Suppressor macrophage (primary cell): ENCODE data around the gene OR6M1.
A peak's percentile ranks its signal among the peaks of the same experiment; 100 is the strongest.

Source experiments
- DNase-seq, 4 experiments: peaks; one replicate each; pipeline ENCODE4 v3.0.0-alpha.2; 2020 to 2022
- total RNA-seq, 17 experiments: gene quantifications; one replicate each; lab custom pipeline; 2026; ENCODE audit warnings: mixed read lengths in 6 of 17, inconsistent platforms in 3 of 17; lab: John Stamatoyannopoulos, UW

The OR6M1 gene, protein sequence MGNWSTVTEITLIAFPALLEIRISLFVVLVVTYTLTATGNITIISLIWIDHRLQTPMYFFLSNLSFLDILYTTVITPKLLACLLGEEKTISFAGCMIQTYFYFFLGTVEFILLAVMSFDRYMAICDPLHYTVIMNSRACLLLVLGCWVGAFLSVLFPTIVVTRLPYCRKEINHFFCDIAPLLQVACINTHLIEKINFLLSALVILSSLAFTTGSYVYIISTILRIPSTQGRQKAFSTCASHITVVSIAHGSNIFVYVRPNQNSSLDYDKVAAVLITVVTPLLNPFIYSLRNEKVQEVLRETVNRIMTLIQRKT
- 0 to 0.22 (median 0) reads per million in 17 experiments for total RNA-seq

GRCh38 chr11:123806249-123806648, at the start of gene OR6M1:
TSS of gene OR6M1 (minus strand) at chr11:123806349. CDS start at chr11:123806349, 0 bp downstream.
- no peak for DNase-seq

GRCh38 chr11:123853038-123853437, 46.9 kb upstream of the OR6M1 start:
- no peak for DNase-seq

DNA sequence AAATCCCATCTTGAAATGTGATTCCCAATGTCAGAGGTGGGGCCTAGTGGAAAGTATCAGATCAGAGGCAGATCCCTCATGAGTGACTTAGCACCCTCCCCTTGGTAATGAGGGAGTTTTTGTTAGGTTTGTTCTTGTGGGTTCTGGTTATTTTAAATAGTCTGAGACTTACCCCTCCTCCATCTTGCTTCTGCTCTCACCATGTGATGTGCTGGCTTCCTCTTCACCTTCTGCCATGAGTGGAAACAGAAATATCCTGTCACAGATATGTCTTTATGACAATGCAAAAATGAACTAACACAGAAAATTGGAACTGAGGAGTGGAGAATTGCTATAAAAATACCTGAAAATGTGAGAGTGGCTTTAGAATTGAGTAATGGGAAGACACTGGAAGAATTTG, 46.2 kb upstream of the OR6M1 start:
- DNase-seq: no peak

GRCh38 chr11:123851110-123851509, 45.0 kb upstream of the OR6M1 start:
- DNase-seq: no peak

GRCh38 chr11:123841174-123841573, 35.0 kb upstream of the OR6M1 start:
- DNase-seq: peak in 3 of 4 experiments; percentile 1 to 12 (median 2)

- DNase-seq: no peak
Observed at GRCh38 chr11:123839131-123839530, 33.0 kb upstream of the OR6M1 start.

GRCh38 chr11:123838659-123839058, 32.5 kb upstream of the OR6M1 start:
- DNase-seq: no peak

- no peak for DNase-seq
Observed at GRCh38 chr11:123838199-123838598, 32.0 kb upstream of the OR6M1 start.

GRCh38 chr11:123833095-123833494, 26.9 kb upstream of the OR6M1 start:
- no peak for DNase-seq

DNA sequence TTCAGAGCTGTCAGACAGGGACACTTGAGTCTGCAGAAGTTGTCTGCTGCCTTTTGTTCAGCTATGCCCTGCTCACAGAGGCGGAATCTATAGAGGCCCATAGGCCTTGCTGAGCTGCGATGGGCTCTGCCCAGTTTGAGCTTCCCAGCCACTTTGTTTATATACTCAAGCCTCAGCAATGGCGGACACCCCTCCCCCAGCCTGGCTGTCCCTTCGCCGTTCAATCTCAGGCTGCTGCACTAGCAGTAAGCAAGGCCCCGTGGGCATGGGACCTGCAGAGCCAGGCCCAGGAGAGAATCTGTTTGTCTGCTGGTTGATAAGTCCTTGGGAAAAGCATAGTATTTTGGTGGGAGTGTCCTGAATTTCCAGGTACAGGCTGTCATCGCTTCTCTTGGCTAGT, 23.6 kb upstream of the OR6M1 start:
- DNase-seq: no peak

DNA sequence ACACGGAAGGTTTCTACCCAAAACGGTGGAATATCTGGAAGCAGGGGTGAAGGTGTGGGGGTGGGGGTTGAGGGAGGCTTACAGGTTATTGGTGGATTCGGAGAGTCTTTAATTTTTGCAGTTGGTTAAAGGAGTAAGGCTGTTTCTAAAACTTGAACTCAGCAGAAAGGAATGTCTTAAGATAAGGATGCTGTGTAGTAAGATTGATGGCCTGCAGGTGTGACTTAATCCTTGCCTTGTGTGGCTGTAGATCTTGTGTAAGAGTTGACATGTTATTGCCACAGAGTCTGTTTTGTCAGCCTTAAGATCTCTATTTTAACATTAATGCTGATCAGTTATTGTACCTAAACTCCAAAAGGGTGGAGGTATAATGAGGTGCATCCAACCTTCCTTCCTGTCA, 16.4 kb upstream of the OR6M1 start:
- no peak for DNase-seq

- DNase-seq: peak in 1 of 4 experiments; percentile 40
Observed at GRCh38 chr11:123822032-123822431, 15.9 kb upstream of the OR6M1 start.

- DNase-seq: no peak
Observed at GRCh38 chr11:123815122-123815521, 9.0 kb upstream of the OR6M1 start.

- no peak for DNase-seq
Observed at GRCh38 chr11:123801765-123802164, 4.4 kb downstream of the OR6M1 start.

GRCh38 chr11:123800036-123800435, 6.1 kb downstream of the OR6M1 start:
- no peak for DNase-seq

- no peak for DNase-seq
Observed at GRCh38 chr11:123799438-123799837, 6.7 kb downstream of the OR6M1 start.

DNA sequence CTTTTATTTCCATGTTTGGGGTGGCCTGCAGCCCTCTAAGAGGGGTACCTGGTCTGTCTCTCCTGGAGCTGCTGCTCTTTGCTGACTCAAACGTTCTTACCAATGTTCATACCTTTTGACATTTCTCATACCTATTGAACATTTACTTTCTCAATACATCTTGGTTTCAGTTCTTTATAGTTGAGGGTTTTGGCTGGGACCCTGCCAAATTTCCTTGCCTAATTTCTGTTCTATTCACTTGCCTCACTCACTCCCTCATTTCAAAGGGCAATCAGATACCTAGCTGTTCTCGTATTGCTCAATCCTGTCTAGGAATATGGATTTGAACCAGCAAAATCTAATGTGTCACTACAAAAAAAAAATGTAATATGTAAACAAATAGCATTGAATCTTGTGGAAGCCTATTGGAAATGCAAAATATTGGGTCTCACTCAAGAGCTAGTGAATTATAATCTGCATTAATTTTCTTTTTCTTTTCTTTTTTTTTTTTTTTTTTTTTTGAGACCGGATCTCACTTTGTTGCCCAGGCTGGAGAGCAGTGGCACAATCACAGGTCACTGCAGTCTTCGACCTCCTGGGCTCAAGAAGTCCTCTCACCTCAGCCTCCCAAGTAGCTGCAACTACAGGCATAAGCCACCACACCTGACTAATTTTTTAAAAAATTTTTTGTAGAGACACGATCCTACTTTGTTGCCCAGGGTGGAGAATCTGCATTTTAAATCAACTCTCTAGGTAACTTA, 7.5 kb downstream of the OR6M1 start:
- DNase-seq: no peak

DNA sequence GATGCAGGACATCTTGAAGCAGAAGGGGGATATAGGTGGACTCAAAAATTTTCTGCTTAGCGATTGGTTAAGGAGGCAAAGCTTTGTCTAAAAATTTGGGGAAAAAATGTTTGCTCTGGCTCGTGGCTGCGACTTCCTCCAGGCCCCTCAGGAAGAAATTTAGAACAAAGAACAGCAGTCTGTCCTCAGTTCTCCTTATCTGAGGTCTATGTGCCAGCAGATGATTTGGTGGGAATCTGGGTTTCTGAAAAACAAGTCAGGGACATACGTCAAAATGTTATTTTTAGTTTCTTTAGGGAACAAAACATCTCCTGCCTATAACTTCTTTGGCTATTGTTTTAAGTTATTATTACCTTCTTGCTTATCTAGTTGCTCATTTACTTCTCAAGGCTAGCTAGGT, 8.1 kb downstream of the OR6M1 start:
- no peak for DNase-seq

DNA sequence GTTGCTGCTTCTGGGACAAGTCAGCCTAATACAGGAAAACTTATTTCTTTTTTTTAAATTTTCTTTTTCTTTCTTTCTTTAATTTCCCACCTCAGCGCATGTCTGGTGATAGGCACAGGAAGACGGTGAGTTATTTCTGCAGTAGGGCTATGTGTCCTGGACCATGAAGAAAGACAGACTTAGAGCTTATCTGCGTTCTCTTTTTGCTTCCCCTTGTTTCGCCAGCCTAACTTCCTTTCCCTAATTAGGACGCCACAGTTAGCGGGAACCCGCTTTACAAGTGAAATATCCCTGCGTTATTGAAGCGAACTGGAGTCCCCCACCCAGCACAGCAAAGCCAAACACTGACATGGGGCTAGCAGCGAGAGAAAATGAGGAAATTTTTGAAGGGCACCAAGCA, 8.6 kb downstream of the OR6M1 start:
- DNase-seq: no peak

GRCh38 chr11:123797114-123797513, 9.0 kb downstream of the OR6M1 start:
- DNase-seq: no peak

DNA sequence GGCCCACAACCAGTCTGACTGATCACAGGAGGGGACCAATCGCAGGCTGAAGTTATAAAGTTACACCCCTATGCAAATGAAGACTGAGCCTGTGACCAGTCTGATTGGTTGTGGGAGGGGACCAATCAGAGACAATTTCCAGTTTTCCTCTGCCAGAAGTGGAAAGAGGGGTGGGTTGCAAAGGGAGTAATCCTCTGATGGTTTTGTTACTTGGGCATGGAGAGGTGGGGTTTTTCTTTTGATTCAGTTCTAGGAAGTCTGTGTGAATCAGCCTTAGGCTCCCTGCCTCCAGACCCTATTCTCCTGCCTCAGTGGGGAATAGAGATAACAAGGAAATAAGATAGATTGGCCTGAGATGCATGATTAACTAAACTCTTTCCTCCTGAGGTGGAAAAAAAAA, 9.9 kb downstream of the OR6M1 start:
- no peak for DNase-seq

DNA sequence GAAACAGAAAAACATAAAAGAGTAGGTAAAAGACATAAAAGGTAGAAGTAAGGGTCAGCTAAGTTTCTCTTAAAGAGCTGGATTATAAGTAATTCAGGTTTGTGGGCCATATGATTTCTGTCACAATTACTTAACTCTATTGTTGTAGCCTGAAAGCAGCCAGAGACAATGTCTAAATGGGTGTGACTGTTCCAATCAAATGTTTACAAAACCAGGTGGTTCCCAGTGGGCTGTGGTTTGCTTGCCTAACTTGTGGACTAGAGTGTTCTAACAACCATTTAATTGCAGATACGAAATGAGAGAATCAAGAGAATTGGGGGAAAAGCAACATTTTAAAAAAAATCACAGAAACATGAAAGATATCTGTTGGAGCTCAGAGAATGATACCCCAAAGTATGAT, 22.6 kb downstream of the OR6M1 start:
- no peak for DNase-seq

DNA sequence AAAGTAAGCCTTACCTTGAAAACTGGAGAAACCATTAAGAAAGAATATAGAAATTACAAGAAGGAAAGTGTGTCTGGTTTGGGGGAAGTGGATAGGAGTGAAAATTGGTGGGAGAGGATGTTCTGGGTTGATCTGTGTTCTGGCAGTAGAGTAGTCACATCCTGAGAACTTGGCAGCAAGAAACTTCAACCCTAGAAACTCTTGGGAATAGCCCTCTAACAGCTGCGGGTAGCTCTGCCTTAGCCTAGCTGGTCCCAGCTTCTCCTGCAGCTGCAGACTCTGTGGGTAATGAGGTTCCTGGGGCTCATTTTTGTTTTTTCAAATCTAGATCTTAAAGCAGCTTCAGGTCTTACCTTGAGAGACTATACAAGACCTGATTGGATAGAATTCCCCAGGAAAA, 27.6 kb downstream of the OR6M1 start:
- DNase-seq: no peak
